GM21526 (cell line): ENCODE results near the gene VAMP8.
"Not testable (repeated sequence)": the region's sequence is repeated elsewhere in the genome, so short reads cannot be mapped to it uniquely, and the experiment has no call there.

ENCODE experiments used
- ATAC-seq: cut with Tn5 transposase; IDR thresholded peaks from one replicate; pipeline ENCODE4 v1.9.1; 2021; ENCODE audit warnings: moderate library complexity; ENCODE audit not compliant: unreplicated experiment, low FRiP score

The VAMP8 gene

GRCh38 chr2:85578243-85579180, 1.1 kb downstream of the VAMP8 start:
- peak; percentile 29 for ATAC-seq

GRCh38 chr2:85579266-85579935, 2.0 kb downstream of the VAMP8 start:
- no peak for ATAC-seq

- no peak for ATAC-seq
Measured at GRCh38 chr2:85580206-85580605, 2.8 kb downstream of the VAMP8 start.

- ATAC-seq: no peak
Measured at GRCh38 chr2:85582492-85582891, 5.1 kb downstream of the VAMP8 start.

- no peak for ATAC-seq
Measured at GRCh38 chr2:85583667-85584353, 6.4 kb downstream of the VAMP8 start.

GRCh38 chr2:85584354-85584856, 7.0 kb downstream of the VAMP8 start, which contains the start of gene VAMP5:
TSS of gene VAMP5 (plus strand) at chr2:85584431. CDS start at chr2:85584491, 60 bp downstream.
- ATAC-seq: no peak

- ATAC-seq: no peak
Measured at GRCh38 chr2:85584857-85585780, 7.7 kb downstream of the VAMP8 start.

- no peak for ATAC-seq
Measured at GRCh38 chr2:85585781-85586105, 8.4 kb downstream of the VAMP8 start.

GRCh38 chr2:85588236-85588635, 10.8 kb downstream of the VAMP8 start:
- ATAC-seq: no peak

GRCh38 chr2:85588645-85589044, 11.3 kb downstream of the VAMP8 start:
- no peak for ATAC-seq

GRCh38 chr2:85589181-85589580, 11.8 kb downstream of the VAMP8 start:
- no peak for ATAC-seq

- ATAC-seq: no peak
Measured at GRCh38 chr2:85589982-85590791, 12.8 kb downstream of the VAMP8 start.

- ATAC-seq: no peak
Measured at GRCh38 chr2:85590950-85591349, 13.6 kb downstream of the VAMP8 start.

GRCh38 chr2:85591563-85591962, 14.2 kb downstream of the VAMP8 start:
- no peak for ATAC-seq

GRCh38 chr2:85592299-85592698, 14.9 kb downstream of the VAMP8 start:
- not testable (repeated sequence) for ATAC-seq

- ATAC-seq: no peak
Measured at GRCh38 chr2:85593023-85593422, 15.6 kb downstream of the VAMP8 start.

- ATAC-seq: no peak
Measured at GRCh38 chr2:85594715-85595300, 17.4 kb downstream of the VAMP8 start.

GRCh38 chr2:85595301-85596025, 18.1 kb downstream of the VAMP8 start, which contains the start of gene RNF181:
TSS of gene RNF181 (plus strand) at chr2:85595745. CDS start at chr2:85595764, 19 bp downstream.
- ATAC-seq: peak; percentile 96
